Fibroblast of skin of left quadriceps (primary cell): ENCODE results near the gene COX6B2.

Source experiments
- DNase-seq, 2 experiments: peaks; one replicate each; pipeline ENCODE4 v3.0.0-alpha.2; 2013; ENCODE audit warnings: low read depth in 2 of 2

Gene COX6B2

DNA sequence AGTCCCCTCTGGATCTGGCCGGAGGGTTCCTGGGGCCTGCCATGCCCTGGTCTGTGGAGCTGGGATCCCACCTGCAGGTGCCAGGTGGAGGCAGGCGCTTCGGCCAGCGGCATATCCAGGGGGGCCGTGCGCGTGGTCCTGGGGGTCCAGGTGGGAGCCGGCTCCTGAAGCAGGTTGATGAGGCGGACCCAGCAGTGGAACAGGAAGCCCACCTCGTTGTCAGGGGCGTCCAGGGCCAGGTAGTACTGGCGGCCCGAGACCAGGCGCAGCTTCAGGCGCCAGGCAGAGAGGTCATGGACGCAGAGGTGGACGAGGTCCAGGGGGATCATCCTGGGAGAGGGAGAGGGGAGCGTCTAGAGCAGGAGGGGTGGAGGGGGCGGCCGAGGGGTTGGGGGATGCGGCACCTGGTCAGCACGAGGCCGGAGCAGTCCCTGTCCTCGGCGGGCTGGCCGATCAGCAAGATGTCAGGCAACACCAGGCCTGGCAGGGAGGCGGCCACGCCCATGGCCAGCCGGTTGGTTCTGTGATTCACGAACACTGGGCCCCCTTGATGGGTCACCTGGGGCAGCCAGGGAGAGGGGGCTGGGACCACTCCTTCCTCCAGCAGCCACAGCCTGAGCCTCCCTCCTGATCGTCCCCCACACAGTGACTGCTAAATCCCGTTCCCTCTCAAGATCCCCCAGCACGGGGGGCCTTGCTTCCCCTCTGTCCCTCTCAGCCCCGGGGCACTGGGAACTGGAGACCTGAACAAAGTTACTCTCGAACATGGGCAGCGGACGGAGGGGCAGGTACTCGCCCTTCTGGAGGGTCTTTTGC is 7.9 kb upstream of the COX6B2 start:
- DNase-seq: no peak

DNA sequence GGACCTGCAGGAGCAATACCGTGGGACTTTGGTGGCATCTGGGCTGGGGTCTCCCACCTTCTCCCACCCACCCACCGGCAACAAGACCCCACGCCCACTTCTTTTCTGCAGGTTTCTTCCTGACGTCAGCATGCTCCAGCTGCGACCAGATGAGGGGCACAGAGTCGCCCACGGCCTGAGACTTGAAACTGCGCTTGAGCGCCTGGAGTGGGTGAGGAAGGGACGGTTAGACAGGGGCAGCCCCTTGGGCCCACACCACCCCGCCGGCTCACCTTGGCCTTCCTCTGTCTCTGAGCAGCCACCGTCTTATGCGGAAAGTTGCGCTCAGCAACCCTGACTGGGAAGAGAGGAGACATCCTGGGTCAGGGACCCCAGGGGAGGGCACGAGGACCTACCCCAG is 6.4 kb upstream of the COX6B2 start:
- DNase-seq: no peak

DNA sequence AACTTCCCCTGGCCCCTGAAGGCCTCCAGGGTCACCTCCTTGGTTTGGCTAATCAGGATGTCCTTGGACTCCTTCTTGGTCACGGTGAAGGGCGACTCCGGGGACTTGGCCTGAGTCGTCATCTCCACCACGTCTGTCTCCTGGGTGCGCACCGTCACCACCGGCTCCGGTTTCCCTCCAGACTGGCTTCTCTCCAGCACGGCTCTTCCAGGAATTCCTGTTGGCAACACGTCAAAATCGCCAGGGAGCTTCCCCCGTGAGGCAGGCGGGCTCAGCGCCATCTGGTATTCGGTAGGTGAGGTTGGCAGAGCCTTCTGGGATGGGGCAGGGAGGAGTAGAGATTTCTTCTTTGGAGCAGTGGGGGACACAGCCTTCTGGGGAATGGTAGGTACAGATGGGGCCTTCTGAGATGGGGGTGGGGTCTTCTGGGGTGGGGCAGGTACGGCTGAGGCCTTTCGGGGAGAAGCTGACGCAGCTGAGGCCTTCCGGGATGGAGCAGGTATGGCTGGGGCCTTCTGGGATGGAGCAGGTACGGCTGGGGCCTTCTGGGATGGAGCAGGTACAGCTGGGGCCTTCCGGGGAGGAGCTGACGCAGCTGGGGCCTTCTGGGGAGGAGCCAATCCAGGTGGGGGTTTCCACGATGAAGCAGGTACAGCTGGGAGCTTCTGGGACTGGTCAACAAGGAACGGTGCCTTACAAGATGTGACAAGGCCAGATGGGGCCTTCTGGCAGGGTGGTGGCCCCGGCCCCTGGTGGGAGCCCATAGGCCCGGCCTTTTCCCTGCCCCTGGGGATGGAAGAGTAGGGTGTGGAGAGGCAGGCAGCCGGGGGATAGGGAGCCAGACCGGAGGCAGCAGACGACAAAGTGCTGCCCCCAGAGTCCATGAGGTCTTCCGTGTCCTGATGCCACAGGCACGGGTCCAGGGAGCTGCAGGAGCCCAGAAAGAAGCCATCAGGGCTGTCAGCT is 4.7 kb upstream of the COX6B2 start:
- DNase-seq: no peak

DNA sequence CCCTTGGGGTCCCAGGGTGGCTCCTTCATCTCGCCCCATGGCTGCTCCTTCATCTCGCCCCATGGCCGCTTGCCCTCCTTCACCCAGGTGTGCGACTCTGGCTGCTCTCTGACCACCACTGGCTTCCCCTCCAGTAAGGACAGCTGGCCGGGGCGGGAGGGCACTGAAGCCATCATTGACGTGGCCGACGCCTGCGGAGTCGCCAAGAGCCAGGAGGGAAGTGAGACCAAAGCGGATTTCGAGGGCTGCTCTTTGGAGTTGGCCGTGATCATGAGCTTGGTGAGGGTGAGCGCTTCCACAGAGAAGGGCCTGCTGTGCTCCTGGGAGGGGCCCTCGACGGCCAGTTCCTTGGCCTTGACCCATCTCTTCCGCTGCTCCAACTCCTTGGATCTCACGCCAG is 4.0 kb upstream of the COX6B2 start:
- DNase-seq: no peak

DNA sequence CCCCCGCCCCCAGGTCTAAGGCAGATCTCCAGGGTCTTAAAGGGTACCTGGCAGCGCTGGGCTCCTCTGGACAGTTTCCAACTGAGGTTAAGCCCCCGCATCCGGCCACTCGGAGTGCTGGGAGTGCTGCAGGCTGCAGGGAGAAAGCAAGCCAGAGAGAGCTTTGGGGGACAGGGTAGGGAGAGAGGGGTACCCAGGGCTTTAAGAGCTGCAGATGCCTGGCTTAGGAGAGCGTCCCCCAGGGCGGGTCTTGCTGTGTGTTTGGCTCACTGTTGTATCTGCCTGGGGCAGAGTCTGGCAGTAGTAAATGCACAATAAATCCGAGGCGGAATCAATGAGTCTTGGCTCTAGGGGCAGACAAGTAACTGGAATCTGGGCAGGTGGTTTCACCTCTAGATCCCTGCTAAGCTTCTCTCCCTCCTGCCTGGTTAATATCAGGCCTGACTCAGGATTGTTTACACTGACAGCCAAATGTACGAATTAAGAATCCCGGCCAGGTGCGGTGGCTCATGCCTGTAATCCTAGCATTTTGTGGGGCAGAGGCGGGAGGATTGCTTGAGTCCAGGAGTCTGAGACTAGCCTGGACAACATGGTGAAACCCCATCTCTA is 798 bp upstream of the COX6B2 start:
- DNase-seq: no peak

DNA sequence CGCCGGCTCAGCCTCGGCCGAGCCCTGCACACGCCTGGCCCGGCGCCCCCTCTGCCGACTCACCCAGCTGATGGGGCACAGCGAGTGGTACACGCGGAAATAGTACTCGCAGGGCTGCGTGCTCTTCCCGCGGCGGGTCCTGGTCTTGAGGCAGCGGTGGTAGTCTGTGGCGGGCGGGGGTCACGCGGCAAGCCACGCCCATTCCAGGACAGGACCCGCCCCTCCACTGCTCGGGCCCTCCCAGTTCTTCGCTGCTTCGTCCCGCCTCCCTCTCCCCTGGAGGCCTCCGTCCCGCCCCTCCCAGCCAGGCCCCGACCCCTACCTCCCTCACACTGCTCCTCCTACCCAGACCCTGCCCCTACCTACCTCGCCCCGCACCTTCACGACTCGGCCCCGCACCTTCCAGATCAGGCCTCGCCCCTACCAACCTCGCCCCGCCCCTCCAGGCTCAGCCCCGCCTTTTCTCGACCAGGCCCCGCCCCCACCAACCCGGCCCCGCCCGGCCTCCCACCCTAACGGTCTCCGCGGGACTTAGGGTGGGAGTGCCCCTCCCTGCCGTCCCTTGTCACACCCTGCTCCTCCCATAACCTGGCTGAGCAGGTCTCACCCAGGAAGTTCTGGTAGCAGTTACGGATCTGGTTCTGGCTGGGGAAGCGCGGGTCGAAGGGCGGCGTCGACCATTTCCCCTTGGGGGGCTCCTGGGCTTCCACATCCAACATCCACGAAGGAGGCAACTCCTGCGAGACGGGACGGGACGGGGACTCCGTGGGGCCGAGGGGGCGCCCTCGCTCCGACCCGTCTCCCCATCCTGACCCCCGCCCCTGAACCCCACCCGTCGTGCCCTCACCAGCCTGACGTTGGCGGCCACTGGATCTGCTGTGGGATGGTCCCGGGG is 469 bp downstream of the COX6B2 start:
- DNase-seq: no peak

DNA sequence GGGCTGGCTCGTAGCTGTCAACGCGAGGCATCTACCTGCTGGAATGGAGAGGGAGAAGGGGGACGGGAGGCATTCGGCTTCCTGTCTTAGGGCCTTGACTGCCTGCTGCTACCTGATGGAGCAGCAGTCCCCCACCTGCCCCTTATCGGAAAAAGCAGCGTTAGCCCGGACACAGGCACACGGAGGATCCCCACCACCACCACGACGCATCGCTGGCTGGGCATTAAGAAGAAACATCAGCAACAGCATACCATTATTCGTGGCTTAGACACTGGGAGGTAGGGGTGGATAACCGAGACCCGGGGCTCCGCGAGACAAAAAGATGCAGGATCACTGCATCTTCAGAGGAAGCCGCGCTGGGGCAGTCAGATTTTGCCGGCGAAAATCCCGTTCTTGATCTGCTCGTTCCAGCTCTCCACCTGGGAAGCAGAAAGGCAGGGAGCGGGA is 1.1 kb downstream of the COX6B2 start:
- no peak for DNase-seq

DNA sequence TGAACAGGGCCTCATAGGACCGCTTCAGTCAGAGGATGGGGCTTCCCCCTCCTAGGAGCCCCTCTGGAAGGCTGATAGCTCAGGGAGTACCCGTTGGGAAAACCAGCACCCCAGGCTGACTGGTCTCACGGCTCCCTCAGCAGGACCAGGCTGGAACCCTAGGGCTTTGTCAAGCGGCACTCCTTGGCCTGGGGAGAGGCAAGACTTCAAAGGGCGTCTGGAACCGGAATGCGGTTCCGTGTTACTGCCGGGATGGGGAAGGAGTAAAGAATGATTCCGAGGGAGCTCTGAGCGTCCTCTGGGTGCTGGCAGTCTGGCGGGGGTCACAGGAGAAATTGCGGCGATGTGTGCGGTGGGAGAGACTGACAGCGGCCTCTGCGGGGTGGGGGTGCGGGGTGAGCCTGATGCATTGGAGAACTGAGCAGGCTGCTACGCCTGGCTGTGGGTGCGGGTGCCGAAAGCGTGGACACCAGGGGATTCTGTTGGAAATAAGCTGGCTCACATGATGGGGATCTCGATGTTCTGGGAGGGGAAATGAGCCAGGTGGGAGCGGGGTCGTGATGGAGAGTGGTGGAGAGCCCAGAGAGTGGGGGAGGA is 1.9 kb downstream of the COX6B2 start:
- no peak for DNase-seq

DNA sequence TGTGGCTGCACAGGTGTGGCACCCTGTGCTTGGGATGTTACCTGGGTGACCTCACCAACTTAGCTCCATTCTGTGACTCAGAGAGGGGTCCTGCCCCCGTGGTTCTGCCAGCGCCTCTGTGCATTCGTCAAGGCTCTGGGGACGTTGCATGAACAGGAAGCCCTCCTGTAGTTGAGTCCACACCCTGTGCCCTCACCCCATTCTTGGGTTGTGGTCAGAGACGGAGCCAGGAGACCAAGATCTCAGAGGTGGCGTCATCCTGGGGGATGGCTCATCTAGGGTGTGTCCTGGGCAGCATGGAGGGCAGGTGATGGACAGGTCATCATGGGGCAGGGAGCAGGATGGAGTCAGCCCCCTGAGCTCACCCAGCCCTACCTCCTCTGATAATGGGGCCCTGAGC is 2.5 kb downstream of the COX6B2 start:
- DNase-seq: no peak

DNA sequence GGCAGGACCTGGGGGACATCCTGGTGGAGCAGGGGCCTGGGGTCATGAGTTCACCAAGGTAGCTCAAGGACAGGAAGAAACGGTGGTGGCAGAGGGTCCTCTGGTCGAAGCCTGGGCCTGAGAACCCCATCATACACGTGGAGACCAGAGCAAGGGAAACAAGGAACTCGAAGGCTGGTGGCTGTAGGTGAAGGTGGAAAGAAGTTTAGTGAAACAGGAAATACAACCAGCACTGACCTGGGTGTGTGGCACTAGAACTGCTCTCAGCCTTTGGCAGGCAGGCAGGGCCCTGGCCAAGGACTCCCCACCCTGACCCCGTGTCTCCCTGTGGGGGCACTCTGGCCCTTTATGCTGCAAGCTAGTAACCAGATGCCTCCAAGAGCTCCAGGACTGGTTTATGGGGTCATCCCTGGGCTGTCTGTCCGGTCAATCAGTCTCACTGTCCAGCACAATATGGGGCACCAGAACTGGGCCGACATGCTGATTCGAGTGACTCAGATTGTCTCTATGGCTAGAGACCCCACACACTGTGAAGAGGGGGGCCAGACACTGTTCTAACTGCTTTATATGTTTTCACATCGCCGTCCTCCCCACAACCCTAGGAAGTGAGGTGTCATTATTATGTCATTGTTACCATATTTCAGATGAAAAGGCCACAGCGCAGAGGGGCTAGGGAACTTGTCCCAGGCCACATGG is 3.8 kb downstream of the COX6B2 start:
- no peak for DNase-seq

DNA sequence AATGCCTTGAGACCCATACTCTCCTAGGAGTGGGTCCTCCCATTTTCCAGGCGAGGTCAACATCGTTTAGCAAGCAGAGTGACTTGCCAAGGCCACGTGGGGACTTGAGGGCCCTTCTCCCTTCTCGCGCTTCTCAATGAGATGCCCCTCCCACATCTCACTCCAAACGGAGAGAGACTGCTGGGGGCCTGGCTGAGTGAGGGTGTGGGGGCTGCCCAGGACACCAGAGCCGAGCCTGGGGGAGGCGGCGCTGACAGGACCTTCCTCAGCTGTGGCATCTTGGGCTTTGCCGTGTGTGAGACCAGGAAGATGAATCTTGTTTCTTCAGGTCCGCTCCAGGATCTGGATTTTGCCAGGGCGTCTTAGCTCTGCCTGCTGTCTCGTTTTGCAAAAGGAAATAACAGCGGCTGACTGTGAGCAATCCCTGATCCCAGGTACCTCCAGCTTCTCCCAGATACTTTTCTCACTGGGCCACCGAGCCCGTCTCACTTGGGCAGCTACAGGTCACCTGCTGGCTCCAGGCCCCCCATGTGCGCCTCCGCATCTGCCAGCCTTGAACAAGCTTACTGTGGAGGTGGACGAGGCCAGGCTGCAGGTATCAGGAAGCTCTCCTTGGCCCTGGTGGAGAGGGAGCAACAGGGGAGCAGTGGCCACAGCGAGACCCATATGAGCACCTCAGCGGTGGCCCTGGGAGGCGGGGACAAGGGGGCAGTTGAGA is 6.0 kb downstream of the COX6B2 start:
- no peak for DNase-seq

DNA sequence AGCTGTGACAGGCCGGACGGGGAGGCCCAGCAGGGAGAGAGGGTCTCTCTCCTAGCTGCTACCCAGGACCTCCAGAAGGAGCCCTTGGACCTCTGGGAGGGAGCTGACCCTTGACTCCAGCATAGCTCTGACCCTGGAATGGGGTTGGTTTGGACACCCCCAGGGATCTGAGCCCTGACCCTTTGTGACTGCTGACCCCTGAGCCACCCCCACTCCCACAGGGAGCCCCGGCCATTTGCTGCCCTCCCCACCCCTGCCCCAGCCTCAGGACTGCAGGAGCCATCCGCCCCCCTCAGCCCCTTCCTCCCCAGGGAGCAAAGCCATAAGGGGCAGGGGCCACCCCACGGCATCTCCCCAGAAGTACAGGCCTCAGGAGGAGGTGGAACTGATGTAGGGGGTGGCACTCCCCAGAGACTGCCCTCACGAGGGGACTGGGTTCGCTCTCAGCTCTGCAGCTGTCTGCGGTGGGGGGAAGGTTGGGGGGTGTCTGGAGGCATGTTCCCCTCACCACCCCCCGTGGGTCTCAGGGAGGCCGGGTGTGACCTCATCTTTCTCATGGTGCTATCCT is 7.0 kb downstream of the COX6B2 start:
- no peak for DNase-seq

DNA sequence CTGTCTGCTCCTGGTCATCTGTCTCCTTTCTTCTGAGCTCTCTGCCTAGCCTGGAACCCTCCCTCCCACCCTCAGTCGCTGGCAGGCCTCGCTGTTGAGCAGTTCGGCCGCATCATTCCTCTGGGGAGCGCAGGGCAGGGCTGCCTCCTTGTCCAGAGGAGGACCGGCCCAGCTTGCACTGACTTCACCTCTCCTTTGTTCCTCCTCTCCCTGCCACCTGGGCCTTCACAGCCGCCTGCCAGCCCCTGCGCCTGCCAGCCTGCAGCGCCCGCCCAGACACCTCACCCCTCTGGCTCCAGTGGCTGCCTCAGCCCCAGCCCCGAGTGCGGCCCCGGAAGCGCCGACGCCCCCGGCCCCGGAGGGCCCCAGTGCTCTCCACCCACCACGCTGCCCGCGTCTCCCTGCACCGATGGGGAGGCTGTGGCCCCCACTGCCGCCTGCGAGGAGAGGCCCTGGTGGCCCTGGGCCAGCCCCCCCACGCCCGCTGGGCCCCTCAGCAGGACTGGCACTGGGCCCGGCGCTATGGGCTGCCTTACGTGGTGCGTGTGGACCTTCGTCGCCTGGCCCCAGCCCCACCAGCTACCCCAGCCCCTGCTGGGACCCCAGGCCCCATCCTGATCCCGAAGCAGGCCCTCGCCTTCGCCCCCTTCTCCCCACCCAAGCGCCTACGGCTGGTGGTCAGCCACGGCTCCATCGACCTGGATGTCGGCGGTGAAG is 7.6 kb downstream of the COX6B2 start:
- no peak for DNase-seq

DNA sequence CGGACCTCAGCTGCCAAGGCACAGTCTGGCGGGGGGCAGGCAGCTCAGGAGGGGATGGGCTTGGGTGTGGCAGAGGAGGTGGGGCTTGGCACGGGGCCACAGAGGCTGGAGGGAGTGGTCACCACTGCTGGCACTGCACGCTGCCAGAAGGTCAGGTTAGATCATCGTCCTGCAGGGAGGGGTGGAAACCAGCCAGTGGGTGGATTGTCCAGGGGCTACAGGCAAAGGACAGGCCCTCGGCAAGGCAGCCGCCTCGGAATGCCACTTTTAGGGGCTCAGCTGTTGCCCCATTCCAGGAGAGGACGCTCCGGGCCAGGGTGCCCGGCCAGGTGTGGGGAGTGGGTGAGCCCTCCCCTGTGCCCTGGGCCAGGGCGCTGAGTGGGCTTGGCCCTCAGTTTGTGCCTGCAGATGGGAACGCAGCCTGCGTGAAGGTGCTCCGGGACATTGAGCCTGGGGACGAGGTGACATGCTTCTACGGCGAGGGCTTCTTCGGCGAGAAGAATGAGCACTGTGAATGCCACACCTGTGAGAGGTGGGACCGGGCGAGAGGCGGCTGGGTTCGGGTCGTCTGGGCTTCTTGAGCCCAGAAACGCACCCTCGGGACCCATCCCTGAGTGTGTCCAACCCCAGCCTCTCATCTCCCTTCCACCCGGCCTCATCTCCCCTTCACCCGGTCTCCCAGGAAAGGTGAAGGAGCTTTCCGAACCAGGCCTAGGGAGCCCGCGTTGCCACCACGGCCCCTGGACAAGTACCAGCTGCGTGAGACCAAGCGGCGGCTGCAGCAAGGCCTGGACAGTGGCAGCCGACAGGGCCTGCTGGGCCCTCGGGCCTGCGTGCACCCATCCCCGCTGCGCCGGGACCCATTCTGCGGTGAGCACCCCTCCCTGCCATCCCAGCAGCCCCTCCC is 8.4 kb downstream of the COX6B2 start:
- DNase-seq: no peak

DNA sequence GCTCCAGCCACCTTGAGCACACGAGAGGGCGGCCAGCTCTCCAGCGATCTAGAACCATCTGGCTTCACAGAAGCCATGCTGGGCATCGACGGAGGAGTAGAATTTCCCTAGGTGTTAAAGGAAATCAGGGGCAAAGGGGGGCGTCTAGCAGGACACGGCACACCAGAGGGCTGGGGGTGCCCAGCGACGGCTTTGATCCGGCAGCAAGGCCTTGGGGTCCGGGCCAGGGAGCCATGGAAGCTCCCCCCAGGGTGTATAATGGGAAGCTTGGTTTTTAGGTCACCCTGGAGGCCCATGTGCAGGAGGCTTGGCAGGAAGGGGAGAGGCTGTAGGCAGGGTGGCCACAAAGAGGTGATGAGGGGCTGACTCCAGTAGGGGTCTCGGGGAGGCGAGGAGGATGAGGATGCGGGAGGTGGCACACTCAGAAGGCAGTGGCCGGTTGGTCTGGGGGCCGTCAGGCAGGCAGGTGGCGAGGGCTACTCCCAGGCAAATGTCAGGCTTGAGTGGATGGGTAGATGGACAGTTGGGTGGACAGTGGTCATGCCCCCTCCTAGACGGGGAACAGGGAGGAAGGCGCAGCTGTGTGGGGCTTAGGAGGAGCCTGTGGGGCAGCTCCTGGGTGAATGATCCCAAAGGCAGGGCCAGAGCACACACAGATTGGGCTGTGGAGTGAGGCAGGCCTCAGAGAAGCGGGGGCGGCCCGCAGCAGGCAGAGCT is 9.3 kb downstream of the COX6B2 start:
- DNase-seq: no peak

DNA sequence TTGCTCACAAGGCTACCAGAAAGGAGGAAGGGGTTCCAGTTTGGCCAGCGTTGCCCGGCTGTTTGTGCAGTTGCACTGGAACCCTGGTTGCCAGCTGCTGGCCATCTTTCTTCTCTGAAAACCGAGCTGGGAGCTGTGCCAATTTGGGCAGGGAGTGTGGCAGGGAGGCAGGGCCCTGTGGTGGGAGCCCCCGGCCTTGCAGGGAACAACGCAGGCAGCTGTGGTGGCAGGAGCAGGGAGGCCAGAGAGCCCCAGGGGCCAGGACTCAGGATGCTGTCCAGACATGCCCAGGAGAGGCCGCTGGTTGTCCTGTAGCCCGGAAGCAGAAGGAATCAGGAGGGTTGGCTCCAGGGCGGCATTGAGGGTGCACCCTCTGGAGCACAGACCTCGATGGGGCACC is 10.1 kb downstream of the COX6B2 start:
- DNase-seq: no peak
